PFSK-1 (cell line): ENCODE measurements around the gene IARS1.

ENCODE experiments used
- FOXP2 ChIP-seq: optimal IDR thresholded peaks from 2 replicates; pipeline ENCODE3; 2011; ENCODE audit warnings: borderline replicate concordance, control low read depth, inconsistent platforms; ENCODE audit not compliant: insufficient read depth; ENCODE audit errors: extremely low read length, extremely low read depth
- POLR2AphosphoS5 ChIP-seq: IDR thresholded peaks from 2 replicates; pipeline ENCODE4 v1.6.1; 2012; ENCODE audit warnings: low read depth, mild to moderate bottlenecking, control low read depth, low read length, moderate library complexity
- REST ChIP-seq, 2 experiments: IDR thresholded peaks; 2 replicates each; pipeline versions ENCODE4 v1.6.1 to v1.8.0; 2011 to 2012; ENCODE audit warnings: low read depth in 2 of 2, low read length in 2 of 2, control low read depth in 1 of 2, inconsistent platforms in 1 of 2, mild to moderate bottlenecking in 1 of 2, moderate library complexity in 1 of 2; ENCODE audit not compliant: insufficient read depth in 1 of 2
- SIN3A ChIP-seq: IDR thresholded peaks from 2 replicates; pipeline ENCODE4 v1.6.1; 2012; ENCODE audit warnings: mild to moderate bottlenecking, low read length, moderate library complexity, borderline replicate concordance; ENCODE audit not compliant: insufficient read depth
- TAF1 ChIP-seq: IDR thresholded peaks from 2 replicates; pipeline ENCODE4 v1.6.1; 2012; ENCODE audit warnings: low read length, control low read depth, borderline replicate concordance; ENCODE audit not compliant: insufficient read depth

IARS1 gene

GRCh38 chr9:92328225-92328624 is 34.7 kb upstream of the IARS1 start:
- no peak for TF ChIP-seq POLR2AphosphoS5
- TF ChIP-seq SIN3A: no peak
- no peak for TF ChIP-seq TAF1
- no peak for TF ChIP-seq FOXP2
- TF ChIP-seq REST (IDR thresholded peaks at IDR 0.05; ENCODE audit: insufficient read depth in 1 of 2, low read depth in 2 of 2, low read length in 2 of 2): no peak

- TF ChIP-seq TAF1: no peak
Measured at GRCh38 chr9:92327283-92327850, 33.9 kb upstream of the IARS1 start.

GRCh38 chr9:92325991-92326500 is 32.5 kb upstream of the IARS1 start:
- no peak for TF ChIP-seq REST (IDR thresholded peaks at IDR 0.05; ENCODE audit: insufficient read depth in 1 of 2, low read depth in 2 of 2, low read length in 2 of 2)
- TF ChIP-seq TAF1: no peak
- TF ChIP-seq FOXP2: no peak
- TF ChIP-seq POLR2AphosphoS5: no peak
- no peak for TF ChIP-seq SIN3A

- TF ChIP-seq POLR2AphosphoS5: peak; percentile 67
- TF ChIP-seq REST (IDR thresholded peaks at IDR 0.05; ENCODE audit: insufficient read depth in 1 of 2, low read depth in 2 of 2, low read length in 2 of 2): 0 out of 4 replicates have a peak, but pooled peaks of 1 of the 2 experiments have one; percentile 5
- TF ChIP-seq FOXP2: peak; percentile 90
- peak; percentile 96 for TF ChIP-seq TAF1
- TF ChIP-seq SIN3A: peak; percentile 91; the same call in 1 of the 2 replicates
Measured at GRCh38 chr9:92325269-92325990, 31.9 kb upstream of the IARS1 start, which contains the start of the genes CENPP and NOL8. Gene CENPP (plus strand): TSS chr9:92325953. Gene NOL8 (minus strand): TSS chr9:92325350. CDS start chr9:92324161, 1,189 bp downstream.

- TF ChIP-seq TAF1 (no peak), REST (IDR thresholded peaks at IDR 0.05; ENCODE audit: insufficient read depth in 1 of 2, low read depth in 2 of 2, low read length in 2 of 2) (no peak), SIN3A (no peak), POLR2AphosphoS5 (no peak; the same call in 1 of the 2 replicates), FOXP2 (no peak)
Measured at GRCh38 chr9:92324889-92325268, 31.4 kb upstream of the IARS1 start.
